HG03103 (cell line): ENCODE measurements around the gene COL4A1.

Experiments
- ATAC-seq: cut with Tn5 transposase; IDR thresholded peaks from one replicate; pipeline ENCODE4 v1.9.1; 2021; ENCODE audit warnings: low read depth; ENCODE audit not compliant: unreplicated experiment

COL4A1 gene

GRCh38 chr13:110297766-110298504 is 9.0 kb downstream of the COL4A1 start:
- no peak for ATAC-seq

- ATAC-seq: no peak
These were observed 9.9 kb downstream of the COL4A1 start for GRCh38 chr13:110297011-110297410.

GRCh38 chr13:110294622-110295021 is 12.3 kb downstream of the COL4A1 start:
- no peak for ATAC-seq

- ATAC-seq: no peak
These were observed 12.8 kb downstream of the COL4A1 start for GRCh38 chr13:110294146-110294545.

GRCh38 chr13:110293649-110294048 is 13.3 kb downstream of the COL4A1 start:
- no peak for ATAC-seq

- no peak for ATAC-seq
These were observed 13.9 kb downstream of the COL4A1 start for GRCh38 chr13:110293037-110293436.

- ATAC-seq: no peak
These were observed 15.7 kb downstream of the COL4A1 start for GRCh38 chr13:110291286-110291685.

- ATAC-seq: no peak
These were observed 16.1 kb downstream of the COL4A1 start for GRCh38 chr13:110290826-110291225.

- no peak for ATAC-seq
These were observed 16.8 kb downstream of the COL4A1 start for GRCh38 chr13:110290153-110290552.

- ATAC-seq: no peak
These were observed 17.3 kb downstream of the COL4A1 start for GRCh38 chr13:110289661-110290060.

- no peak for ATAC-seq
These were observed 17.8 kb downstream of the COL4A1 start for GRCh38 chr13:110289174-110289573.

GRCh38 chr13:110286833-110287819 is 19.8 kb downstream of the COL4A1 start:
- no peak for ATAC-seq

GRCh38 chr13:110285991-110286832 is 20.7 kb downstream of the COL4A1 start:
- no peak for ATAC-seq

GRCh38 chr13:110284779-110285484 is 22.0 kb downstream of the COL4A1 start:
- no peak for ATAC-seq

GRCh38 chr13:110283736-110284517 is 23.0 kb downstream of the COL4A1 start:
- ATAC-seq: no peak

GRCh38 chr13:110282316-110282841 is 24.6 kb downstream of the COL4A1 start:
- no peak for ATAC-seq

- no peak for ATAC-seq
These were observed 25.2 kb downstream of the COL4A1 start for GRCh38 chr13:110281736-110282135.

GRCh38 chr13:110280985-110281688 is 25.8 kb downstream of the COL4A1 start:
- ATAC-seq: no peak
